Retinal pigment epithelial cell (primary cell): ENCODE data around the gene ACOX3.

ENCODE experiments used
- DNase-seq: peaks from one replicate; pipeline ENCODE4 v3.0.0-alpha.2; 2010; ENCODE audit warnings: low read depth
- H3K4me3 ChIP-seq: 2 replicates; pipeline ENCODE4 v1.5.1; 2011; ENCODE audit warnings: mild to moderate bottlenecking, low read length, control low read depth, moderate library complexity
- CTCF ChIP-seq: conservative IDR thresholded peaks from 2 replicates; pipeline ENCODE4 v1.5.1; 2011; ENCODE audit warnings: low read depth, low read length, control low read depth, inconsistent platforms

The ACOX3 gene

GRCh38 chr4:8401665-8402064 is 38.9 kb downstream of the ACOX3 start:
- TF ChIP-seq CTCF = no peak
- no peak overlapping the region for H3K4me3 ChIP-seq
- no peak for DNase-seq

GRCh38 chr4:8400632-8401325 is 39.7 kb downstream of the ACOX3 start:
- TF ChIP-seq CTCF = no peak
- no peak for DNase-seq
- H3K4me3 ChIP-seq = no peak overlapping the region

- no peak overlapping the region for H3K4me3 ChIP-seq
- DNase-seq = no peak
- TF ChIP-seq CTCF = no peak
Observed at GRCh38 chr4:8399298-8399697, 41.2 kb downstream of the ACOX3 start.

- no peak for DNase-seq
- no peak overlapping the region for H3K4me3 ChIP-seq
- TF ChIP-seq CTCF = no peak
Observed at GRCh38 chr4:8398347-8398746, 42.2 kb downstream of the ACOX3 start.

GRCh38 chr4:8396762-8397406 is 43.6 kb downstream of the ACOX3 start:
- DNase-seq = no peak
- no peak overlapping the region for H3K4me3 ChIP-seq
- no peak for TF ChIP-seq CTCF

GRCh38 chr4:8395504-8396296 is 44.8 kb downstream of the ACOX3 start:
- no peak for TF ChIP-seq CTCF
- H3K4me3 ChIP-seq = no peak overlapping the region
- DNase-seq = no peak
